ENCODE results near the gene FCF1.

FCF1 gene

DNA sequence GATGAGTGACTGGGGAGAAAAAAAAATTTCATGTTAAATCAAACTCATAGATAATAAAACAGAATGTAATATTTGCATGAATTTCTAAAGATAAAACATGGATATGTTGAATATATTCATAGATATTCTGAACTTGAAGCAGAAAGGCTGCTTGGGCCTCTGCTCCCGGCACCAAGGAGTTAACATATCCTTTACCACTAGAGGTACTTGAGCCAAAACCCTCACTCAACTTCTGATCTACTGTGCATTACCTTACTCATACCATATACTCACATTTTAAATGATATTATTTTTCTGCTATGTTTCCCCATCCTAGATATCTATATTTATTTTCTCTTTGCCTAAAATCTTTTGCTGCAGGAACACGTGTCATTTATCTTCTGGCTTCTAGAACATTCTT is 15.0 kb upstream of the FCF1 start:
- DNase-seq (ENCODE audit: extremely low read depth, low read depth): no peak
- TF ChIP-seq, protein P1, sequence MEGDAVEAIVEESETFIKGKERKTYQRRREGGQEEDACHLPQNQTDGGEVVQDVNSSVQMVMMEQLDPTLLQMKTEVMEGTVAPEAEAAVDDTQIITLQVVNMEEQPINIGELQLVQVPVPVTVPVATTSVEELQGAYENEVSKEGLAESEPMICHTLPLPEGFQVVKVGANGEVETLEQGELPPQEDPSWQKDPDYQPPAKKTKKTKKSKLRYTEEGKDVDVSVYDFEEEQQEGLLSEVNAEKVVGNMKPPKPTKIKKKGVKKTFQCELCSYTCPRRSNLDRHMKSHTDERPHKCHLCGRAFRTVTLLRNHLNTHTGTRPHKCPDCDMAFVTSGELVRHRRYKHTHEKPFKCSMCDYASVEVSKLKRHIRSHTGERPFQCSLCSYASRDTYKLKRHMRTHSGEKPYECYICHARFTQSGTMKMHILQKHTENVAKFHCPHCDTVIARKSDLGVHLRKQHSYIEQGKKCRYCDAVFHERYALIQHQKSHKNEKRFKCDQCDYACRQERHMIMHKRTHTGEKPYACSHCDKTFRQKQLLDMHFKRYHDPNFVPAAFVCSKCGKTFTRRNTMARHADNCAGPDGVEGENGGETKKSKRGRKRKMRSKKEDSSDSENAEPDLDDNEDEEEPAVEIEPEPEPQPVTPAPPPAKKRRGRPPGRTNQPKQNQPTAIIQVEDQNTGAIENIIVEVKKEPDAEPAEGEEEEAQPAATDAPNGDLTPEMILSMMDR (IDR thresholded peaks at IDR 0.05; ENCODE audit: low read depth, low read length): no peak

DNA sequence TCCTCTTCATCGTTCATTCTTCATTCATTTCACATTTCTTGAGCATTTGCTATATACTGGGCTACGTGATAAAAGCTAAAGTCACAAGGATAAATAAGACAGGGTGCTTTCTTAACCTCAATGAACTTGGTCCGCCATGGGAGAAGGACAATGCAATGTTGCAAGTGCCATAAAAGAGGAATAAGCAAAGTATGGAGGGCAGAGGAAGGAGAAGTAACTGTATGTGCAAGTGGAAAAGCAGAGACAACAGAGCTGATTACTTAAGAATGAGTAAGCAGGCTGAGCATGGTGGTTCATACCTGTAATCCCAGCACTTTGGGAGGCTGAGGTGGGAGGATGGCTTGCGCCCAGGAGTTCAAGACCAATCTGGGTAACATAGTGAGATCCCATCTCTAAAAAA is 14.5 kb upstream of the FCF1 start:
- TF ChIP-seq, protein P1 (IDR thresholded peaks at IDR 0.05; ENCODE audit: low read depth, low read length): no peak
- DNase-seq (ENCODE audit: extremely low read depth, low read depth): no peak

DNA sequence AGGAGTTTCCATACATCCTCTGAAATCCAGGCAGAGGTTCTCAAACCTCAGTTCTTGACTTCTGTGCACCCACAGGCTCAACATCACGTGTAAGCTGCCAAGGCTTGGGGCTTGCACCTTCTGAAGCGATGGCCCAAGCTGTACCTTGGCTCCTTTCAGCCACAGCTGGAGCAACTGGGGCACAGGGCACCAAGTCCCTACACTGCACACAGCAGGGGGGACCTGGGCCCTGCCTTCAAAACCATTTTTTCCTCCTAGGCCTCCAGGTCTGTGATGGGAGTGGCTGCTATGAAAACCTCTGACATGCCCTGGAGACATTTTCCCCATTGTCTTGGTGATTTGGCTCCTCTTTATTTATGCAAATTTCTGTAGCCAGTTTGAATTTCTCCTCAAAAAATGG is 10.7 kb upstream of the FCF1 start:
- TF ChIP-seq, protein P1 (IDR thresholded peaks at IDR 0.05; ENCODE audit: low read depth, low read length): no peak
- no peak for DNase-seq (ENCODE audit: extremely low read depth, low read depth)

DNA sequence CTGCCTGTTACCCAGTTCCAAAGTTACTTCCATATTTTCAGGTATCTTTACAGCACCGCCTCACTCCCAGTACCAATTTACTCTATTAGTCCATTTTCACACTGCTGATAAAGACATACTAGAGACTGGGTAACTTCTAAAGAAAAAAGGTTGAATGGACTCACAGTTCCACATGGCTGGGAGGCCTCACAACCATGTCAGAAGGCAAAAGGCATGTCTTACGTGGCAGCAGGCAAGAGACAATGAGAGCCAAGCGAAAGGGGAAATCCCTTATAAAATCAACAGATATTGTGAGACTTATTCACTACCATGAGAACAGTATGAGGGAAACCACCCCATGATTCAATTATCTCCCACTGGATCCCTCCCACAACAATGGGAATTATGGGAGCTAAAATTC is 9.9 kb upstream of the FCF1 start:
- TF ChIP-seq, protein P1 (IDR thresholded peaks at IDR 0.05; ENCODE audit: low read depth, low read length): no peak

DNA sequence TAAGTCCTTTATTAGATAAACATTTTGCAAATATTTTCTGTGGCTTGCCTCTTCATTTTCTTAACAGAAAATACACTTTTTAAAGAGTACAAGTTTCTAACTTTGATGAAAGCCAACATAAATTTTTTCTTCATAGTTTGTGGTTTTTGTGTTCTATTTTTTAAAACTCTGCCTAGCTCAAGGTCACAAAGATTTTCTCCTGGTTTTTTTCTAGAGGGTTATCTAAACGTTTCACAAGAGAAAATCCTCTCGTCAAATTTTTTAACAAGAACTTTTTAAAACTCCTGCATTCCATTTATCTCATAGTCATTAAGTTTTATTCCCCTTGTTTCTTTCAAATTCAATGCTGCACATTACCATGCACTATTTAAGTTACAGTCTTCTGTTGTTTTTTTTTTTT is 8.3 kb upstream of the FCF1 start:
- DNase-seq (ENCODE audit: extremely low read depth, low read depth): no peak
- TF ChIP-seq, protein P1 (IDR thresholded peaks at IDR 0.05; ENCODE audit: low read depth, low read length): no peak

More for the DNA sequence above, 9.9 kb upstream of the FCF1 start:
- DNase-seq (ENCODE audit: extremely low read depth, low read depth): no peak

DNA sequence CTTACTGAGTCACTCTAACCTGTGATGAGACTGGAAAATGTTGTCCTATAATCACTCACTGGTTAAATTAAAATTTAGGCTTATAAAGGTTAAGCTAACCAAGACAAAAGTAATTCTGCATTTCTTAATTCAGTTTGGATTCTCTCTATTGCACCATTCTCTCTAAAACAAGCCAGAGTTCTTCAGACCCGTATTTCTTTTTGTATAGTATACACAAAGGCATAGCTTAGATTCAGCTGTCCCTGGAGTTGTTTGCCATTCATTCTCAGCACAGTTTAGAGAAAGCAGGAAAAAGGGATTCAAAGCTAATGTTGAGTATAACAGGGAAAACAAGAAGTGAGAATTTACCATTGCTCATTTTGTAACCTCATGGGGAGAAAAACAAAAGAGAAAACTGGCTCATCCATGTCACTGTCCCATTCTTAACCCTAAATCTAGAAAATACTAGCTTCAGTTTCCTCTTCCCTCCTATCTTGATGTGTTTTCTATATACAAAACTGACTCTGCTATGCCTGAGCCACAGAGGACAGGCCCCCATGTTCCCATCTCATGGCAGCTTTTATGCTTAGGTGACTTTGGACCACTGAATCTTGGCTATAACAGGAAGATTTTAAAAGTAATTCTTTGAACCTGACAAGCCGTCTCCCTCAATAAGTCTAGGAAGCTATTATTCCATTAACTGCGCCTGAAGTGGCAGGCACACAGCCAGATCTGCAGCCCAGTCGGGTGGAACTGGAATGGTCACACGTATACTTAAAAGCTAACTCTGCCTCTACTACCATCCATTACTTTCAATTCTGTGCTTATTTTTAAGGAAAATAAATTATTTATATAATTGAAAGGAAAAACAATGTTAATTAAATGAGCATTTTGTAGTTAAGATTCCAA is 7.1 kb upstream of the FCF1 start:
- no peak for DNase-seq (ENCODE audit: extremely low read depth, low read depth)
- TF ChIP-seq, protein P1 (IDR thresholded peaks at IDR 0.05; ENCODE audit: low read depth, low read length): no peak

DNA sequence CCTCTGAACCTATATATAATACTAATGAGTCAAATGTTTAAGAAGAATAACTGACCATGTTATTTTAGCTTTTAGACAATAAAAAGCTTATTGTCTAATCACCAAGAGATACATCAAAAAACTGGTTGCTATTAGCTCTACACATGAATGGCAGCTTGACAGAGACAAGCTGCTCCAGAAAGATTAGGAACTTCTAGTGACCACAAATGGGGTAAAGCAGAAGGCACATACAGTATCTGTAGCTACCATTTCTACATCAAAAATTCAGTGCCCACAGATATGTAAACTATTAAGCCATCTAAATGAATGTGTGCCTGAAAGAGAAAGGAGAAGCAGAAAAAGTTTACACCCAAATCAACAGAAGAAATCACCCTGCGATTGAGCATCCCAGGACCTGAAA is 2.5 kb upstream of the FCF1 start:
- TF ChIP-seq, protein P1 (IDR thresholded peaks at IDR 0.05; ENCODE audit: low read depth, low read length): no peak
- DNase-seq (ENCODE audit: extremely low read depth, low read depth): no peak

Measured in AG09319 (cell line).